HepG2 (cell line): Measurements from ENCODE around the gene DDX46. TPM values are rescaled to one million over a fixed set of nuclear protein-coding genes. Genes with fewer than 3 reads are reported as not detected.

Experiments used
- ZNF253 ChIP-seq: sonication (generic); formaldehyde crosslinking; IDR thresholded peaks from 2 replicates; pipeline ENCODE4 v1.8.0; 2022; ENCODE audit warnings: mild to moderate bottlenecking, missing genetic modification reagents, borderline replicate concordance
- ZNF766 ChIP-seq: sonication (generic); formaldehyde crosslinking; IDR thresholded peaks from 2 replicates; pipeline ENCODE4 v1.5.0; 2020; ENCODE audit warnings: missing genetic modification reagents, borderline replicate concordance
- polyA plus RNA-seq, 8 experiments: library from polyadenylated mRNA; depleted of rRNA in 3 of 8; stranded (reverse) in 7 of 8; unstranded in 1 of 8; fragments of >200 nt; fragmentation: Illumina TruSeq in 4 of 8; extraction: Trizol in 4 of 8; gene quantifications; 2 replicates each; pipeline versions ENCODE4 v1.2.1 to v1.2.3, GENCODE V29; 2011 to 2016; ENCODE audit warnings: low read depth in 4 of 8, missing spikeins in 1 of 8, mixed read lengths in 1 of 8; ENCODE audit not compliant: insufficient read depth in 1 of 8
- total RNA-seq, 5 experiments: library from RNA; depleted of rRNA; stranded (reverse); fragments of >200 nt; fragmentation: Illumina TruSeq; extraction: Trizol; gene quantifications; 2 replicates each; pipeline ENCODE4 v1.2.3, GENCODE V29; 2016; ENCODE audit warnings: low read depth in 1 of 5
- TF ChIP-seq, protein P1 (sequence below): sonication (generic); formaldehyde crosslinking; IDR thresholded peaks from 2 replicates; pipeline ENCODE4 v1.8.1; 2023; ENCODE audit warnings: mild to moderate bottlenecking, inconsistent platforms, moderate library complexity, missing genetic modification reagents, borderline replicate concordance
- TF ChIP-seq, protein P2 (sequence below): sonication (generic); formaldehyde crosslinking; IDR thresholded peaks from 2 replicates; pipeline ENCODE4 v1.8.0; 2023; ENCODE audit warnings: mild to moderate bottlenecking, missing genetic modification reagents
- TF ChIP-seq, protein P3 (sequence below), 2 experiments: sonication (generic) in 1 of 2; formaldehyde crosslinking in 1 of 2; IDR thresholded peaks; 2 replicates each; pipeline versions ENCODE4 v1.6.1 to v1.9.0; 2014 to 2022; ENCODE audit warnings: antibody characterized with exemption in 1 of 2, borderline replicate concordance in 1 of 2, inconsistent platforms in 1 of 2, low read depth in 1 of 2, missing genetic modification reagents in 1 of 2

DDX46 gene
- total and polyA plus RNA-seq, 2 of the 13 experiments (the other 11 are each of a cell fraction or from before 2014, with no cell fraction given): 27.3 to 59.3 TPM

DNA sequence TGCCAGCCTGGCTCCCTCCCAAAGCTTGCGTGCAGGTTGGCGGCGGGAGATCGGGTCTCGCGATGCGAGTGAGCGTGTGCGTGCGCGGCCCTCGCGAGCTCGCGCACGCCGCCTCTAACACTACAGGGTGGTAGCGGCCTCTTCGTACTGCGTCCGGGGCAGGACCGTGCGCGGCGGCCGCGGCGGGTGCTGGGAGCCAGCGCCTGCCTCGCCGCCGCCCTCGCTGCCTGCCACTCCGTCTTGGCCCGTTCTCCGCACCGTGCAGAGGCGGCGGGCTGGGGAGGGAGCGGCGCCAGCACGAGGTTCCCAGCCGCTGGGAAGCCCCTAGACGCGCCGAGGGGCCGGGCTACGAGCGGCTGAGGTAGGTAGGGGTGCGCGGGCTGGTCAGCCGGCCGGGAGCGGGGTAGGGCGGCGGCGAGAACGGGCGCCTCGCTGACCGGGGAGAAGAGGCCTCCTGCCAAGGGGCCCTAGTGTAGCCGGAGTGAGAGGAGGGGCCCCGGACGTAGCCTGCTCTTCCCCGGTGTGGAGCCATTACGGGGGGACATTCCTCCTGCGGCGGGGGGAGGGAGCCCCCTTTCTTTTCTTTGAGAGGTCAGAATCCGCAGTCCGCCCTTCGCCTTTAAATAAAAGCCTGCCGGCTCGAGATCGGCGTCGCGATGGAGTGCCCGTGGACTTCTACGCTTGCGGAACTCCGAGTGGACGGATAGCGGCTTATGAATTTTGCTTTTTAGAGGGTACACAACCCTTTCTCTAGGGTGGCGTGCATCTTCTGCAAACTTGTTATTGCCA lies 87.5 kb downstream of the DDX46 start, which contains the start of gene C5orf24 (continued):
- TF ChIP-seq, protein P1, sequence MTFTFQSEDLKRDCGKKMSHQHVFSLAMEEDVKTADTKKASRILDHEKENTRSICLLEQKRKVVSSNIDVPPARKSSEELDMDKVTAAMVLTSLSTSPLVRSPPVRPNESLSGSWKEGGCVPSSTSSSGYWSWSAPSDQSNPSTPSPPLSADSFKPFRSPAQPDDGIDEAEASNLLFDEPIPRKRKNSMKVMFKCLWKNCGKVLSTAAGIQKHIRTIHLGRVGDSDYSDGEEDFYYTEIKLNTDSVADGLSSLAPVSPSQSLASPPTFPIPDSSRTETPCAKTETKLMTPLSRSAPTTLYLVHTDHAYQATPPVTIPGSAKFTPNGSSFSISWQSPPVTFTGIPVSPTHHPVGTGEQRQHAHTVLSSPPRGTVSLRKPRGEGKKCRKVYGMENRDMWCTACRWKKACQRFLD: peak; percentile 92
- peak; percentile 94 for TF ChIP-seq ZNF766 (CRISPR knock-in tag)
- peak; percentile 58; the same call in 1 of the 2 replicates for TF ChIP-seq ZNF253 (CRISPR knock-in tag)
- TF ChIP-seq, protein P2, sequence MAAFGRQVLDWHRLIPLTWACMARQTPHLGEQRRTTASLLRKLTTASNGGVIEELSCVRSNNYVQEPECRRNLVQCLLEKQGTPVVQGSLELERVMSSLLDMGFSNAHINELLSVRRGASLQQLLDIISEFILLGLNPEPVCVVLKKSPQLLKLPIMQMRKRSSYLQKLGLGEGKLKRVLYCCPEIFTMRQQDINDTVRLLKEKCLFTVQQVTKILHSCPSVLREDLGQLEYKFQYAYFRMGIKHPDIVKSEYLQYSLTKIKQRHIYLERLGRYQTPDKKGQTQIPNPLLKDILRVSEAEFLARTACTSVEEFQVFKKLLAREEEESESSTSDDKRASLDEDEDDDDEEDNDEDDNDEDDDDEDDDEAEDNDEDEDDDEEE (CRISPR knock-in tag): peak; percentile 90; the same call in 1 of the 2 replicates
- TF ChIP-seq, protein P3, sequence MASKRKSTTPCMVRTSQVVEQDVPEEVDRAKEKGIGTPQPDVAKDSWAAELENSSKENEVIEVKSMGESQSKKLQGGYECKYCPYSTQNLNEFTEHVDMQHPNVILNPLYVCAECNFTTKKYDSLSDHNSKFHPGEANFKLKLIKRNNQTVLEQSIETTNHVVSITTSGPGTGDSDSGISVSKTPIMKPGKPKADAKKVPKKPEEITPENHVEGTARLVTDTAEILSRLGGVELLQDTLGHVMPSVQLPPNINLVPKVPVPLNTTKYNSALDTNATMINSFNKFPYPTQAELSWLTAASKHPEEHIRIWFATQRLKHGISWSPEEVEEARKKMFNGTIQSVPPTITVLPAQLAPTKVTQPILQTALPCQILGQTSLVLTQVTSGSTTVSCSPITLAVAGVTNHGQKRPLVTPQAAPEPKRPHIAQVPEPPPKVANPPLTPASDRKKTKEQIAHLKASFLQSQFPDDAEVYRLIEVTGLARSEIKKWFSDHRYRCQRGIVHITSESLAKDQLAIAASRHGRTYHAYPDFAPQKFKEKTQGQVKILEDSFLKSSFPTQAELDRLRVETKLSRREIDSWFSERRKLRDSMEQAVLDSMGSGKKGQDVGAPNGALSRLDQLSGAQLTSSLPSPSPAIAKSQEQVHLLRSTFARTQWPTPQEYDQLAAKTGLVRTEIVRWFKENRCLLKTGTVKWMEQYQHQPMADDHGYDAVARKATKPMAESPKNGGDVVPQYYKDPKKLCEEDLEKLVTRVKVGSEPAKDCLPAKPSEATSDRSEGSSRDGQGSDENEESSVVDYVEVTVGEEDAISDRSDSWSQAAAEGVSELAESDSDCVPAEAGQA (IDR thresholded peaks at IDR 0.05; ENCODE audit: low read depth): 0 out of 2 replicates have a peak, but pooled peaks have one; percentile 38
- TF ChIP-seq, protein P3 (CRISPR knock-in tag; IDR thresholded peaks at IDR 0.05; ENCODE audit: borderline replicate concordance): no peak; the same call in 1 of the 2 replicates
- TF ChIP-seq, all 625 proteins: peak for 297
